NCI-H524 treated with DMSO at 0.1 percent for 48 hours (cell line): ENCODE measurements around the gene IGFL3.
"Not testable (repeated sequence)": the region's sequence is repeated elsewhere in the genome, so short reads cannot be mapped to it uniquely, and the experiment has no call there.

Experiments
- DNase-seq: peaks from one replicate; lab custom pipeline; 2025; lab: John Stamatoyannopoulos, UW

Gene IGFL3

DNA sequence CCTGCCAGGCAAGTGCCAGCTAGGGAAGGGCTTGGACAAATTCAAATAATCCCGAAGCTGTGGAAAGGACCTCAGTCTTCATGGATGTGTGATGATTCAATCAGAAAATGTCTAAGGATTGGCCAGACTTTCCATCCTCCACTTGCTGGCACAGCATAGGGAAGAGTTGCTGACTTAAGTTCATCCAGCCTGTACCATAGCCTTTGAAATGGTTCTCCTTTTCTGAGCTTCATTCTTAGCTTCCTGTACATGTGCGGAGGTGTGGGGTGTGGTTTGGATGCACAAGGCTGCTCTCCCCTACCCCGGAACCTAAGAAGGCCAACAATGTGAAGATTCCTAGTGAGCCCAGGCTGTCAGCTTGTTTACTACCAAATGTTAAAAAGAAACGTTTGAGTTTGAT, 959 bp upstream of the IGFL3 start:
- DNase-seq, result no peak

DNA sequence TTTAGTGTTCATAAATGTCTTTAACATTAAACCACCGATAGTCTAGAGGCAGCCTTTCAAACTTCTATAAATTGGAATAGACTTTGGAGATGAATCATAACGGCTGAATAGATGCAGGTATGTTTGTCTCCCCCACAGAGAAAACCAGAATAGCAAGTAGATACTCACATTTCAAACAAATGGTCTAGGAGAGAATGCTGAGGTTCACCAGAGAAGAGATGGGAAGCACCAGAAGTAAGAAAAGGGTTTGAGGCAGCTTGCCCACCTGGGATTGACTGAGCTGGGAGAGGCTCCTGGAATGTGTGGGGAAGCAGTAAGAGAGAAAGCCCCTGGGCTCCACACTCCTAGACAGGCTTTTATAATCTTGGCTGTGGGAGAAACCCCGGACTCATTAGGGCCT, 6.4 kb downstream of the IGFL3 start:
- no peak for DNase-seq

DNA sequence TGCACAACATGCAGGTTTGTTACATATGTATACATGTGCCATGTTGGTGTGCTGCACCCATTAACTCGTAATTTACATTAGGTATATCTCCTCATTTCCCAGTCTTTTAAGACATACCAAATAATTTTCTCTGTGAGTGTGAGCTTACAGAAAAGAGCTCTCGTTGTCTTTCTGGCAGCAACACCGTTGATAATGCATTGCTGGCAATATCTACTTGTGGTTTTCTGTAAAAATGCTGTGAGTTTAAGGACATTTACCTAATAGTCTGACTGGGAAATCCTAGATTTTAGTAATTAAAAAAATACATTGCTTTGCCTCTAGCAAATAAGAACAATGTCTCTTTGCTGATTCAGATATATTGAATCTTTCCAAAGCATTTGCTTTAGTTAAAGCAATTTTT, 8.4 kb downstream of the IGFL3 start:
- no peak for DNase-seq

DNA sequence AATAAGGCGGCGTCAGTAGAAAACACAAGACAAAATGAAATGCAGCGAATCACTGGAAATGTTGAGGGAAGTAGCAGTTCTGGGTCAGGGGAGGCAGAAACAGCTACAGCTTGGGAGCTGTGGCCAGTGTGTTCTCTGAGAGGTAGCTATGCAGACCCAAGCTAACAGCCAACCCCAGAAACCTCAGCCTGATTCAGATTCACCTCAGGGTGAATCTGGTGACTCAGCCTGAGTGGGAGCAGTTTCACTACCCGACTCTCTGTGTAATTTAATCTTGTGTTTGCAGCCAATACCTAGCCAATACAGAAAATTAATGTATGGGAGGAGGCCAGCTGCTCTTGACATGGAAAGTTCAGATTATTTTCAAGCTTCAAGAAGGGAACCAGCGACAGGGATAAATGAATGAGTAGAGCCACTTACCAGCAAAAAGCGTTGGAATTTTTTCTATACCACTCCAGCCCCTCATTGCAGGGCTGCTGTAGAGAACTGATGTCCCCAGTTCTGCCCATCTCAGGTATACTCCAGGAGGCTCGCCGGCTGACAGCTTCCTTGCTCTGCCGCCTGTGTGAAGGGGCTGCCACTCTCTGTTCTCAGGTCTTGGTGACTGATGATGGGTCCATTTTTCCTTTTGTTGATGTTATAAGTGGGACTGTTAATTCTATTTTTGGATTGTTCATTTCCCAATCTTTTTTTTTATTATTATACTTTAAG, 8.9 kb downstream of the IGFL3 start:
- DNase-seq, result no peak

DNA sequence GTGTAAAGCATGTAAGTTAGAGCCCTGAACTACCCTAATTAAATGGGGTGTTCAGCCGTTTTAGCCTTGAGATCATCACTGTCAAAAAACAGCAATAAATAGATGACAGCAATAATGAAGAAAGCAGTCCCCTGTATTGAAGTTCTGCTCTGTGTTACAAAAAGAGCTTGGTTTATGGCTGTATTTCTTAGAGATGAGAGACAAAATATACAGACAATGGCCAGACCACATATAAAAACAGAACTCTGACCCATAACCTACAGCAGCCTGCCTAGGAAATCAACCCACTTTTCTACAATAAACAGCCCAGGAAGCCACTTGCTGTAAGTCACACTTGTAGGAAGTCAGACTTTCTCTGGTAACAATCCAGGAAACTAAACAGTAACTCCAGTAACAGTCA, 10.8 kb downstream of the IGFL3 start:
- DNase-seq, result no peak

DNA sequence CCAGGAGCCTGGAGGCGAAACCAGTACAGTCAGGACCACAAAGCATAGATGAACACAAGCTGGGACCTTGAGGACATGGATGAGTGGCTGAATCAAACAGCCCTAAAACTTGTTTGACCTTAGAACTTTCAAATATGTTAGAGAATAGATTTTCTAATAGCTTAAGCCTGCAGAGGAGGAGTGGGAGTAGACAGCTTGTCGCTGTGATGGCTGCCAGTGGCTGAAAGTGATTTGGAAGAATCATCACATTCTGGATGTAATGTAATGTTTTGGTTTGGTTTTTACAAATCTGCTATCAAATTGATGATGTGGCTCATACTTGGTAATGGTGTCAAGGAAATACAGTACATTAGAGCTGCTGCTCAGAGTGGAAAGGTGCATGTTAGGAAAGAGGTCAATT, 12.0 kb downstream of the IGFL3 start:
- no peak for DNase-seq

DNA sequence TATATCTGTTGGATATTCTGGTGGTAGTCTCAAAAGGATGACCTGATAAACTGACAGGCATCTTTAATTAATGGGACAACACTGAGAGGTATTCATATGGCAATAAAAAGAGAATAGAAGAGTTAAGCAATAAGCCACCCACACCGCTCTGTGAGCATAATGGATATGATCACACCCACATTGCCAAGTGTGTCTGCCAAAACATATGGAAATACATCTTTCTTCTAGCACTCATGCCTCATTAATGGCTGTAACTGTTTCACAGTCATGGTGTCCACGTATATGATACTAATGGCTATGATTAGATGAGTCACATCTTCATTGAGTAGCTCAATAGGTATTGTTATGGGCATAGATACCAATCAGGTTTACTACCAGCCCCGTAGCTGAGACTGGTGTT, 13.1 kb downstream of the IGFL3 start:
- DNase-seq, result no peak

DNA sequence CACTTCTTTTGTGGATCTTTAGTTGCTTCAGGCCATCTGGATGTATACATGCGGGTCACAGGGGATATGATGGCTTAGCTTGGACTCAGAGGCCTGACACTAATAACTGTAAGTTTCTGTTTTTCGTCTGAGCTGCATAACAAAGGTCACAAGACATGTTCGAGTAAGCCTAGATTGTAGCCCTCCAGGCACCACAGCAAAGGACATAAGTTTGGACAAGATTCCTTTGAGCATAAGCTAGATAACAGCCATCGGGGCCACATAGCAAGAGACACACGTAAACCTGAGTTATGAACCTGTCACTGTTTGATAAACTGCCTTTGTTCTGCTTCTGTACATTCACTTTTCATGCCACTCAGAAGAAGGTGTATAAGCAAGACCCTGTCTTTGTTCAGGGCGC, 14.6 kb downstream of the IGFL3 start:
- no peak for DNase-seq

DNA sequence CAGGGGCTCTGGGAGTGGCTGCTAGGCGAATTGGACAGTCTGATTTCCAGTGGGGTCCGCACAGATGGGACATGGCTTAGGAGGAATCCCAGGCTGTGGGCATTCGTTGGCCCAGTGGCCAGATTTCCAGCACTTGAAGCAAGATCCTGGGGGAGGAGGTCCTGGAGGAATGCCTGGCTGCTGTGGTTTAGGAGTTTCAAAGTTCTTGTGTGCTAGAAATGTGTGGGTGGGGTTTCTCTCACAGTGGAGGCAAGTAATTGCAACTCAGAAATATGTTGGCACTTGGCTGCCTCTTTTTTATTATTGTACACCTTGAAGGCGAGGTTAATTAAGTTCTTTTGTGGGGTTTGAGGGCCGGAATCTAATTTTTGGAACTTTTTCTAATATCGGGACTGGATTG, 17.1 kb downstream of the IGFL3 start:
- no peak for DNase-seq

DNA sequence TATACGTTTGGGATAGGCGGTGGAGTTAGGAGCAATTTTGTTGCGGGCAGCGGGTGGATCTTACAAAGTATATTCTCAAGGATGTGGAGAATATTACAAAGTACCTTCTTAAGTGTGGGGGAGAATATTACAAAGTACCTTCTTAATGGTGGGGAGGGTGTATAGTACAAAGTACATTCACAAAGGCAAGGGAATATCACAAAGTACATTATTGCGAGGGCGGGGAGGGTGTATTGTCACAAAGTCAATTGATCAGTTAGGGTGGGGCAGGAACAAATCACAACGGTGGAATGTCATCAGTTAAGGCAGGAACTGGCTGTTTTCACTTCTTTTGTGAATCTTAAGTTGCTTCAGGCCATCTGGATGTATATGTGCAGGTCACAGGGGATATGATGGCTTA, 22.2 kb downstream of the IGFL3 start:
- not testable (repeated sequence) for DNase-seq

DNA sequence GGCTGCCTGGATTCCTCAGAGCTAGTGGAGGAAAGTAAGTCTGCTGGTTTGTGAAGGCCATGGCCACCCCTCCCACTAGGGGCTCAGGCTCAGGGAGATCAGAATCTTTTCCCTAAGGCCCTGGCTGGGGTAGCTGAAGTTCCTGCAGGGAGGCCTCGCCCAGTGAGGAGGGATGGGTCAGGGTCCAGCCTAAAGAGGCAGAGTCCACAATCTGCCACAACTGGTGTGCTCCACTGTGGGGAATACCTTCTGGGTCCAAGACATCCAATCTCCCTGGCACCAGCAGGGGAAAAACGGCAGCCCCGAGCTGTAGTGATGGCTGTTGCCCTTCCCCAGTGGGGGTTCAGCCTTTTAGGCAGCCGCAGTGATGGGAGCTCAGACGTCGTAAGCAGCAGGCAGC, 23.2 kb downstream of the IGFL3 start:
- DNase-seq, result no peak

DNA sequence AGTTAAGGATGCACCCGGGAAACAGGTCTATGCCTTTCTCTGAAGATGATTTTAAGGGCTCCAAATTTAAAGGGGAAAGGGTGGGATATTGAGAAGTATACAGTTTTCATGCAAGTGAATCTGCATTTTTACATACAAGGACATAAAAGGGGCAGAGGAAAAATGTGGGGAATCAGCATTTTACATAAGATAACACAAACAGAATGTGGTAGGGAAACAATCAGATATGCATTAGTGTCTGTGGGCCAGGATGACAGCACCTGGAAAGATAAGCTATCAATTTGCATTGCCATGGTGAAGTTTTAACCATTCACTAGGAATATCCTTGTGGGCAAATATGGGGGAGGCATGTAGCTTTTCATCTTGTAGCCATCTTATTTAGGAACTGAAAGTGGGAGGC, 24.1 kb downstream of the IGFL3 start:
- no peak for DNase-seq

DNA sequence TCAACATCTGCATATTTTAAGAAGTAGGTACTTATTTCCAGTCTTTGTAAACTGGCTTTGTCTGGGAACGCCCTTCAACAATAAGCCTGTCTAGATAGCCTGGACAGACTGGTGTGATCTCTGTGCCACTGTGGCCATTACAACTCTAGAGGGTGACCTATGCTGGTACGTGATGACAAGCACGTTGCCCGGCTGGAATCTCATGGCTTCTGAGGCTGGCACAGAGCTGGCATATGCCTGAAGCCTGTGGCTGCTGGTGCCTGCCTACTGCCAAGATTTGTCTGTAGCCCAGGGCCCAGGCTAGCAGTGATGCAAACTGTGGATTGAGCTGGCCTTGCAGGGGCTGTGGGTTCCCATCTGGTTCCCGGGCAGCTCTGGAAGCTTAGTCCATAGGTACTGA, 34.0 kb downstream of the IGFL3 start:
- DNase-seq, result no peak

DNA sequence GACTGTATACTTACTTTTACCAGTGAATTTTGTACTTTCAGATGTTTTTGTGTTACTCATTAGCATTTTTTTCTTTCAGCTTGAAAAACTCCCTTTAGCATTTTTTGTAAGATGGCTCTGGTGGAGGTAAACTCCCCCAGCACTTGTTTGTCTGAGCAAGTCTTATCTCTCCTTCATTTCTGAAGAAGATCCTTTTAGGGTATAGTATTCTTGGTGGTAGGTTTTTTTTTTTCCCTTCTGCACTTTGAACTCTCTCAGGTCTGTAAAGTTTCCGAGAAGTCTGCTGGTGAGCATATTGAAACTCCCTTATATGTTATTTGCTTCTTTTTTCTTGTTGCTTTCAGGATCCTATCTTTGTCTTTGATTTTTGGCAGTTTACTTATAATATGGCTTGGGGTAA, 35.1 kb downstream of the IGFL3 start:
- no peak for DNase-seq

DNA sequence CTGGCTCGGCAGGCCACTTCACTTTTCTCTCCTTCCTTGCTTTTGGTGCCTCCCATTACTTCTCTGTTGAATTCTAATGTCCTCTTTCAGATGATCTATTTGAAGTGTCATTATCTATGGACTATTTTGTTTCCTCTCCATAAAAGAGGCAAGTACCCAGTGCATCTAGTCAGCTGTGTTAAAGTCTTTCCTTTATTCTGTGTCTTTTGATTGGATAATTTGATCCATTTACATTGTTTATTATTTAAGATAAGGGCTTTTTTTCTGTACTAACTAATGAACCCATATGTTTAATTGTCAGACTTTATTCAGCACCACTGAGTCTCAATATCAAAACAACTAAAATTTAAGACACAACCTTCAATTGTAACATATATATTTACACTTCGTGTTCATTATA, 36.4 kb downstream of the IGFL3 start:
- DNase-seq, result no peak

DNA sequence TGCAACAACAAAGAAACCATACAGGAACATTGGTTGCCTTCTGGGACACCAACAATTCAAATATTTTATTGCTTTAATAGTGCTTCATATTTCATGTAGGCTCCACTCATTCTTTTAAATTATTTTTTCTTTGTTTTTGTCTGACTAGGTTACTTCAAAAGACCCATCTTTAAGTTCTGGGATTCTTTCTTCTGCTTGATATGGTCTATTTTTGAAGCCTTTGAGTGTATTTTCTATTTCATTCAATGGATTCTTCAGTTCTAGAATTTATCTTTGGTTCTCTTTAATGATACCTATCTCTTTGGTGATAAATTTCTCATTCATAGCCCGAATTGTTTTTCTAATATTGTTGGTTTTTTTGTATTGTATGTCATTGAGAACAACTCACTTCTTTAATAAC, 38.6 kb downstream of the IGFL3 start:
- DNase-seq, result no peak

DNA sequence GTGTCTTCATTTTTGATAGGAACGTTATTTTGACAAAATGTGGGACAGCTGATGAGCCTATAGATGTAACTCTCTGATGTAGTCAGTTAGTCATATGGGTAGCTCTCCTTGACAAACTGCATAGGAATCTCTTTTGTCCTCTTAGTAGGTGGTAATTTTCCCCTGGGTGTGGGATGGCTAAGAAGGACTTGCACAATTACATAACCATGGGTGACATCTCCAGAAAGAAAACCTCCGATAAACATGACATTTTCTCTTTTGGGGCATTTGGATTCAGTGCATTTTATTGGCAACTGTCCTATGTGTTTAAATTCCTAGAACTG, 41.8 kb downstream of the IGFL3 start:
- no peak for DNase-seq

DNA sequence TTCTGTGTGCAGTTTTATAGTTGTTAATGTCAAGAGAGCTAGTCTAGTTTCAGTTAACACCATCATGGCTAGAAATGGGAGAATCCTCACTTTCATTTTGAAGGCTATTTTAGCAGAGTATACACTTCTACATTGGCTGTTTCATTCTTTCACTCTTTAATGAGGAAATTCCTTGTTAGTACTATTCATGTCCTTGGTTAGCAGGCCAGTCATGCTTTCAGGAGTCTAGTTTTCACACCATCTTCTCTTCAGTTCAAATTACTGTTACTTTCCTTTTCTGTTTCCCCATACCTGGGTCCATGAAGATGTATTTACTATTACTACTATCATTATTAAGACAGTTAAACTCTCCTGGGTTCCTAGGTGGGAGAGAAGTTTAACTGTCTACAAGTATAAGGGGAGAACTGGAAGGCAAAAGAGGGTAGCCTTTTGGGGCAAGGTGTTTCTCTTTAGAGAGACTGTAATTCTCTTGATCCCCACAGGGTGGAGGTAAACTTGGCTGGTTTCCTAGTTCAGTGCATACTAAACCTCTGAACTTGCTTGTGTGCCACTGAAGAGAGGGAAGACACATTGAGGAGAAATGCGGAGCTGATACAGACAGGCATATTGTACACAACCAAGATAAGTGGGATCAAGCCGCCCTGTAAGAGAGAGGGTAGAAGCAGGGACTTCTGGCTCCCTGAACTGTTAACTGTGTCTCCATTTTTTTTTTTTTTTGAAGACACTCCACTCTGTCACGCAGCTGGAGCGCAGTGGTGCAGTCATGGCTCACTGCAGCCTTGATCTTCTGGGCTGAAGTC, 42.4 kb downstream of the IGFL3 start:
- no peak for DNase-seq

DNA sequence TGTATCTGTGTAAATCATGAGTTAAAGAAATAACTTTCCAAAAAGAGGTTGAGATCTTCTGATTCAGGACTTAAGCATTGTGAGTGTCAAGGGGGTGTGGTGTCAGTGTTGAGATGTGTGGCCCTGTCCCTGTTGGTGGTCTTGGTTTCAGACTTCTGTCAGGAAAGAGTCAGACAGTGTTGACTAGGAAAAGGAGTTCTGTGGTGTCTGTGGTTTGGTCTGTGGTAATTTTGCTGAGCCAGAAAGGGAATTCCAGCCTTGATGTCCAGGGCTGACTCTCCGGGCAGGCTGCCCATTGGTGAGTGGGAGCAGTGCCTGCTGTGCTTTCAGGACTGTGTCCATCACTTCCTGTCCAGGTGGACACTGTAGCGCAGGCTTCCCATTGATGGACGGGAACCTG, 43.9 kb downstream of the IGFL3 start:
- no peak for DNase-seq

DNA sequence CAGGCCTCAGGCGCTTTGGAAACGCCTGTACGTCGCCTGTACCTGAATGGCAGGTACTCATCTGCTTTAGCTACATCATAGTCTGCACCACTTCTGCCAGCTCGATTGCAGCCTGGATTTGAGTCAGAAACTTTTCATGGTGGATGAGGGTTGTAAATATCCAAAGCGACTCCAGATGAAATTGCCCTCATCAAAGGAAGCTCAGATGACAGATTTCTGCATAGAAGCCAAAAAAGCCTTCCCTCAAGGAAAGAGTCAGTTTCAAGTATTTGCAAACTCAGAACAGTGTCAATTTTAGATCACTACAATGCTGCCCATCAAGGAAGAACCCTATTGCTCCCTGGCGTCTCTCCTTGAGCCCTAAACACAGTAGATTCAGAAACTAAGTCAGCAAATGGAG, 44.9 kb downstream of the IGFL3 start:
- no peak for DNase-seq

DNA sequence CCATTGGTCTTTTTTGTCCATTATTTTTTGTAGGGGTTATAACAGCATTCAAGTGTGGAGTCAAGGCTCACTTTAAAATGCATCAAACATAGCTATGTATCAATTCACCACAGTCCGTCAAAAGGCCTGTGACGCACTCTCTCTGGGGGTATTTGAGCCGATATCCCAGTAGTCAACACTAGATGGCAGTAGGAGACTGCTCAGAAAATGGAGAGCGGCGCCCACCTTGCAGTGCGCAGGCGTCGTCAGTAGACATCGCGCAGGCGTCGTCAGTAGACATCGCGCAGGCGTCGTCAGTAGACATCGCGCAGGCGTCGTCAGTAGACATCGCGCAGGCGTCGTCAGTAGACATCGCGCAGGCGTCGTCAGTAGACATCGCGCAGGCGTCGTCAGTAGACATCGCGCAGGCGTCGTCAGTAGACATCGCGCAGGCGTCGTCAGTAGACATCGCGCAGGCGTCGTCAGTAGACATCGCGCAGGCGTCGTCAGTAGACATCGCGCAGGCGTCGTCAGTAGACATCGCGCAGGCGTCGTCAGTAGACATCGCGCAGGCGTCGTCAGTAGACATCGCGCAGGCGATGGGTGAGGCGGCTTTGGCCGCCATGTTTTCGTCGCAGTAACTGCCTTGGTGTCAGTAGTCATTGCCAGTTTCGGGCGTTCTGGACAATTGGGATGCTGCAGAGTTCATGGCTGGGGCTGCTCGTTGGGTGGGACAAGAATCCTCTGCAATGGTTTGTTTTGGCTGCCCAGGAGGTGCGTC, 45.7 kb downstream of the IGFL3 start:
- DNase-seq, result not testable (repeated sequence)

DNA sequence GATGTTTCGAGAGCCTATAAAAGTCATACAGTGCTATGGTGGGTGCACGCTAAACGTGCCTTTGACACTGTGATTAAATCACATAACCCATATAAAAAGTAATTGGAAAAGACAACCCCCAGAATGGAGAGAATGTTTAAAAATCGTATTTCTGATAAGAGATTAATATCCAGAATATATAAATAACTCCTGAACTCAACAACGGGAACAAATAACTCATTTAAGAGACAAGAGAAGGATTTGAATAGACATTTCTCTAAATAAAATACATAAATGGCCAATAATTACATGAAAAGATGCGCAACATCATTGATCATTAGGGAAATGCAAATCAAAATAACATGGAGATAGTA, 46.7 kb downstream of the IGFL3 start:
- no peak for DNase-seq
